ENCODE data around the gene ITIH6.

The ITIH6 gene

GRCh38 chrX:54708404-54708803 is 89.7 kb downstream of the ITIH6 start:
- no peak for DNase-seq
